Measurements from ENCODE around the gene SGPP2.

The SGPP2 gene

DNA sequence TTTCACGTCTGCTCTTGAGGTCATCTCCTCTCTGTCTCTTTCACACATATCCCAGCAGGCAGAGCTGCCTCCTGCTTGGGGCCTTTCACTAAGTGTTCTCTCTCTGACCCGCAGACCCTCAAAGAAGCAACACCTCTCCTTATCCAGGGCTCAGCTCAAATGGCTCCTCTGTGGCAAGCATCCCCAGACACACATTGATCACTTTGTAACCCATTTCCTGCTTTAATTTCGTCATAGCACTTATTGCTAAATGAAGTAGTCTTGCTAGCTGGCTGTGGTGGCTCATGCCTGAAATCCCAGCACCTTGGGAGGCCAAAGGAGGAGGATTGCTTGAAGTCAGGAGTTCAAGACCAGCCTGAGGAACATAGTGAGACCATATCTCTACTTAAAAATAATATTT lies 41.4 kb downstream of the SGPP2 start:
- DNase-seq (ENCODE audit: low read depth, low spot score): no peak

DNA sequence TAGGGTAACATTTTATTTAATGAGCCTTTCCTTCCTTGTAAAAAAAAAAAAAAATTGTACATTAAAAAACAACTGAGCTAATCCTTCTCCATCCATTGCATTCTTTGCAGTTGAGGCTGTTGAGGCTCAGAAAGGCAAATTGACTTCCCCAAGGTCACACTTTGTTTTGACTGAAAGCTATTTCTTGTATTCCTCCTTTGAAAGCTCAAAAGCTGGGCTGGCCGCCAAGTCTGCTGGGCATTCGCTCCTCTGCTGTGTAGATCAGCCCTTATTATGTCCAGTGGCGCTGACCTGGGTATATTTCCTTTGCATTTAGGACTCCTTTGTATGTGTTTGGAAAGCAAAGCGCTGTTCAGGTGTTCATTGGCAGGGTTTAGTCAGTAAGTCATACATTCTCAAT lies 44.0 kb downstream of the SGPP2 start:
- no peak for DNase-seq (ENCODE audit: low read depth, low spot score)

DNA sequence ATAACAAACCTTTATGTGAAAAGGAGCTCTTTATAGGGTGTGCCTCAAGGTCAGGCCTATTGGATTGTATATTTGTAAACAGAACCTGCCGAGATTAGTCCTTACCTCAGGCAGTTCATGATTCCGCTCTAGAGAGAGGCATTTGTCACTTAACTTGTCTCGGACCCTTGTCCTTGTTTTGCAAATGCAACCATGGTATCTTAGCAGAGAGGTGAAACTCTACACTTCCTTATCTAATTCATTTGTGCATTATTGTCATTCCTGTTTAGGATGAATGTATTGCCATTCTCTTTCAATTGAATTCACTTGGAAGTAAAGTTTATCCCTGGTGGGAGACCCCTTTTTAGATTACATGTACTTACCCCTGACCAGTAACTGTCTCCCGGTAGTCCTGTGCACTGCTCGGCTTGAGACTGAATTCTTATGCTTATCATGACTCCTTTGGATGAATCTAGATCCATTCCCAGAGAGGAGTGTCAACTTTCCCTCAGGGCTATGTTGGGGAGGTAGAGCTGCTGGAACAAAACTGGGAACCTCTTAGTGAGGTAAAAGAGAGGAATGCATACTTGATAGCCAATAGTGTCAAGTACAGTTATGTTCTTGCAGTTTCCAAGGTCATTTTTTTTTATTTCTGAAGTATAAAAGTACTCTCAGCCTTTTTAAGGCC lies 46.6 kb downstream of the SGPP2 start:
- DNase-seq (ENCODE audit: low read depth, low spot score): no peak

DNA sequence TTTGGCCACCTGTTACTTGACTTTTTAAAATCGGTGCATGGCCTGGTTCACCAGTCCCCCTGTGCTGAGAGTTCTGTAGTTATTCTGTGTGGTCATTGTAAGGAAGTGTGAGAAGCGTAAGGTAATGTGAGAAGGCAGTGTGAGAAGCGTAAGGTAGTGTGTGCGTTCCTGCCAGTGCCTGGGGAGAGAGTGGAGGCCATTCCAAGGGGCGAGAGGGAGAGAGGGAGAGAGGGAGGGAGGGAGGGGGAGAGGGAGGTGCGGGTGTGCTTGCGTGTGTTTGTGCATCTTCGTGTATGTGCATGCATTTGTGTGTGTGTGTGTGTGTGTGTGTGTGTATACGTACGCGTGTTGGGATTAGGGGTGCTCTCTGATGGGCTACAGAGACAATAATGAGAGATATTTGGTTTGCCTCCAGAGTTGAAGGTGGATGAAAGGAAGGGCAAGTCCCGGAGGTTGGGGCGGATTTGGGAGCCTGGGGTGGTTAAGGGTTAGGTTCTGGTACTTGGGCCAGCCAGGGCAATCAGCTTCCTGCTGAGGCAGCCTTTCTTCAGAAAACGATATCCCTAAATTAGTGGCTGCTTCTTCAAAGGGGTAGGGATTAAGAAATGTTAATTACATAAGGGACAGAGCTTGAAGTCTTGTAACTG lies 53.7 kb downstream of the SGPP2 start:
- DNase-seq (ENCODE audit: low read depth, low spot score): no peak

DNA sequence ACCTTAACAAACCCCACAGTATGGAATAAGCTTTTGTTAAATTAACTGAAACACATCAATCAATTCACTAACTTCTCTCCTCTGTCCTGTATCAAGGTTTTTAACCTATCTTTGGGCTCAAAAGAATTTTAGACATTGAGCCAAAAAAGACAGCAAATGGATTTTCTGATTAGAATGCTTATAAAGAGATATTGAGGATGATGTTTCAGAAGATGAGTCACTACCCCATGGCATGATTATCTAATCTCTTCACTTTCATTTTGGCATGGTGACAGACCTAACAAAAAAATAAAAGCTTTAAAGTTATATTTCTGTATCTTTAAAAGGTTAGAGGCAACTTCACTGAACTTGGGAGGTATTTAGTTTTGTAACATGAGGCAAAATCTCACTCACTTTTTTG lies 55.5 kb downstream of the SGPP2 start:
- no peak for DNase-seq (ENCODE audit: low read depth, low spot score)

DNA sequence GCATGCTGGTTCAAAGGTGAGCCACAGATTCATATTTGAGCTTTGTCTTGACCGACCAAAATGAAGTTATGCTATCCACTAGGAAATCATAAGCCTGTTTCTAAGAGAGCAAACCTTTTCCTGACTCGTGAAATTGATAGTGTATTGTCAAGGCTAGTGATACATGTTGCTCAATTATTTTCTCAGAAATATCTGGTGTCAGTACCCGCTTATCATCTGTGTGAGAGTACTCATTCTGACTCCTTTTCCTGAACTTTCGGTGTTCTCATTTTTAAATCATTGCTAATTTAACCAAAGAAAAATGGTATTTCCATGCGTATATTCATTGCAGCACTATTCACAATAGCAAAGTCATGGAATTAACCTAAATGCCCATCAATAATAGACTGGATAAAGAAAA lies 56.2 kb downstream of the SGPP2 start:
- DNase-seq (ENCODE audit: low read depth, low spot score): no peak

DNA sequence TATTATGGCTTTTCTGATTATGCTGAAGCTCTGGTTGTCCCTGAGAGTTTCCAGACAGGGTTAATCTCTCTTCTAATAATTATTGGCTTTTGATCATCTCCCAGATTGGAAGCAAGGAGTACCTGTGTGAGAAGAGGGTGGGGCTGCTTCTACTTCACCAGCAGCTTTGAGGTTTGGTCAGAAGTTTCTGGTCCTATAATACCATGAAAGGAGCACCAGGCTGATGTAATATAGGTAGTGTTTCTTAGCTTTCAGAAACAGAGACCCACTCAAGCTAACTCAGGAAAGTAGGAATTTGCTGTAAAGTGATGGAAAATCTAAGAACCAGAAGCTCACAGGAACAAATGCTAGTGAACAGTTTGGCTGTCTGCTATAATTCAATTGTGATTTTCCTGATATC lies 57.6 kb downstream of the SGPP2 start:
- no peak for DNase-seq (ENCODE audit: low read depth, low spot score)

DNA sequence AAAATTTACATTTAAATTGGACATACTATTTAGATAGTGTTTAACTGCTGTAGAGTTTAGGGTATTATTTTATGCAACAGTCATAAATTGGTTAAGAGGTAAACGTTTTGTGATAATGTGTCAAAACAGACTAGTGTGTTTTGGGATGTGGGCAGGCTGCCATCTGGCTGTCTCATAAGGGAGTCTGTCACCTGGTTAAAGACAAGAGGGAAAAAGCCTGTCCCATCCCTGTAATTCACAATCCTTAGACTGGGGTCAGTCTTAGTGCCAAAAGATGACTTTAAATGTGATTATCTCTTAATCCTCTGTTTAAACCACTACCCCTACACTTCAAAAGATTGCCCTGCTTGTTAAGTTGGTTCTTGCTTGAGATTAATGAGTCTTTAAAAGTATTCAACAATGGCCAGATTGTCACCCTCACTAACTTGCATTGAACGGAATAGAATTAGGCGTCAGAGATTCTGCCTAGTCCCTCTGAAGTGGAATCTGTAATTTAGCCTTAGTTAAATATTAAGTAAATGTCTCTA lies 59.2 kb downstream of the SGPP2 start:
- DNase-seq (ENCODE audit: low read depth, low spot score): no peak

DNA sequence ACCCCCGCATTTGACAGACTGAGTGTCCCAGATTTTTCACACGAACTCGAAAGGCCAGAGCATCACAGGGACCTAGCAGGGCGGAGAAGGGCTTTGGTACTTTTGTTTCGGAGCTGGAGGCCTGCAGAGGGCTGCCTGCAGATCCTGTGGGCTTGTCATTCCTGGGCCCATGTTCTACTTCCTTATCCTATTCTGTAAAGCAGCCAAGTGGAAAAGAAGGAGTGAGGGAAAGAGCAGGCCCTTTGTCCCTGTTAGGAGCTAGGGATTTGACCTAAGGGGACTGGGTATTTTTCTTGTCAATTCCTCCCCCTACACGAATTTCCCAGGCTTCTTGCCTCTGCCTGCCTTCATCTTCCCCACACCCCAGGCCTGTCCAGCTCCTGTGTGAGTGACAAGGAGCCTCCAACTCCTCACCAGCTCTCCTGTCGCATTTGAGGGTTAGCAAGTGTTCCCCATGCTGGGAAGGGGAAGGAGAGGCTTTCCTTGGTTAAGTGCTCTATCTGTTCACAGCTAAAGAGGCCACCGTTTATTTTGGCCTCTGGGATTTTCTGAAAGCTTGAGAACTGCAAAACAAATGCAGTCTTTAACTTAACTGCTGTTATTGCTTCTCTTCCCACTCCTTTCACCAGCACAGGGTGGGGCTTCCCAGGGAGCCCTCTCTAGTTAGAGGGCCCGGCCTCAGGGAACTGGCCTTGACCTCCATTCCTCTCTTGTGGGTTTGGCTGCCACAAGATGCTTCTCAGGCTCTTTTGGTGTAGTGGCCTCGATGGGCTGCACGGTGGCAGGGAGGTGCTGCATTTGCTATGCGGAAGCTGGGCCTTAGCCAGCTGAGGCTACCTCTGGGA lies 61.2 kb downstream of the SGPP2 start:
- DNase-seq (ENCODE audit: low read depth, low spot score): no peak

DNA sequence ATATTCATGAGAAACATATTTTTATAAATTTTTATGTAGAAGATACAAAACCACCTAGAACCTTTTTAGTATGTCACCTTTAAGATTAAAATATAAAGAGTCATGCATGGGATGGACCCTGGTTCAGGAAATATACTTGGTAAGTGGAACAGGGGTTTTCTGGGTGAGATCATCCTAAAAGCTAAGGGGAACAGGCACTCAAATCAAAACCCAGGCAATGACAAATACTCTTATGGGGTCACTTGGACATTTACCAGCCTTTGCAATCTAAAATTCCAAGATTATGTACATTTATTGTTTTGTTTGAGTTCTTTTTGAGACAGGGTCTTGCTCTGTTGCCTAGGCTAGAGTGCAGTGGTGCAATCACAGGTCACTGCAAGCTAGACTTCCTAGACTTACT lies 65.8 kb downstream of the SGPP2 start:
- DNase-seq (ENCODE audit: low read depth, low spot score): no peak

DNA sequence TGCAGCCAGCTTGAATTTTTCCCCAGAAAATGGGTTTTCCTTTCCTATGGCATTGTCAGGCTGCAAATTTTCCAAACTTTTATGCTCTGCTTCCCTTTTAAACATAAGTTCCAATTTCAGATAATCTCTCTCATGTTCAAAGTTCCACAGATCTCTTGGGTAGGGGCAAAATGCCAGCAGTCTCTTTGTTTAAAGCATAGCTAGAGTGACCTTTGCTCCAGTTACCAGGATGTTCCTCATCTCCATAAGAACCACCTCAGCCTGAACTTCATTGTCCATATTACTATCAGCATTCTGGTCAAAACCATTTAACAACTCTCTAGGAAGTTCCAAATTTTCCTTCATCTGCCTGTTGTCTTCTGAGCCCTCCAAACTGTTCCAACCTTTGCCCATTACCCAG lies 68.3 kb downstream of the SGPP2 start:
- DNase-seq (ENCODE audit: low read depth, low spot score): no peak

DNA sequence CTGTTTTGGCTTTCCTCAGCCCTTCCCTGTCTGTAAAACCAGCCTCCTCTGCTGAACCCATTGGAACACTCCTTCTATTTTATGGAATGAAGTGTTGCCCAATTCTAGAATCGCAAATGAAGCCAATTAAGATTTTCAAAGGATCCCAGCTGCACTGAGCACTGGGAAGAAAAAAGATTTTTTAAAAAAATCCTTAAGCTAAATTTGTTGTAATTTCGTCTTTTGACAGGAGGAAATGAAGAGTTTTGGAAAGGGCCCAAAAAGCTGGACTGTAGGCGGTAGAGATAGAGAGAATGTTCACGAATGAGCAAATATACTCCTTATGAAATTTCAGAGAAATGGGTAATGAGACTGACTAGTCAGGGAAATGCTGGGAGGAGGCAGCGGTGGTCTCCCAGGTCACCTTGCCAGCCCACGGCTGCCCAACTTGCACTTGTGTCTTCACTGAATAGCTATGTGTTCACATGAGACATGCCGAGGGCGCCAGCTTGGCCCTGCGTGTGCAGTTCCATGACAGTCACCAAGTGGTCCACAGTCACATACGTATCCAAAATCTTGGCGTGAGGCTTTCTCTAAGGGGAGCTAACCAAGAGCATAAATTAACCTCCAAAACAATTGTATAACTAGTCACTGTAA lies 69.9 kb downstream of the SGPP2 start:
- DNase-seq (ENCODE audit: low read depth, low spot score): no peak

DNA sequence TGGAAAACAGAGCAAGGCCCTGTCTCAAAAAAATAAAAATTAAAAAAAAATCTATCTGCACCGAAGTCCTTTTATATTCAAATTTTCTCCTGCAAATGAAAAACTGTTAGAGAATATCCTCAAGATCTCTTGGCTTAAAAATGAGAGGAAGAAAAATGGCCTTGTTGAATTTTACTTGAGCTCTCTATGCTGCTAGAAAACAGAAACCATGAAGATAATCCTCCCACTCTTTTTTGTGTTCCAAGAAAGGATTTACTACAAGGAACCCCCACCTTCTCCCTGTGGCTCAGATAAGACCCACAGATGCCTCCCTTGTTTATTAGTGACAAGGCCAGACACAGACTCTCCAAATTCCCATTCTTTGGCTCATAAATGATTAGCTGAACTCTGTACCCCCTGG lies 71.0 kb downstream of the SGPP2 start:
- no peak for DNase-seq (ENCODE audit: low read depth, low spot score)

DNA sequence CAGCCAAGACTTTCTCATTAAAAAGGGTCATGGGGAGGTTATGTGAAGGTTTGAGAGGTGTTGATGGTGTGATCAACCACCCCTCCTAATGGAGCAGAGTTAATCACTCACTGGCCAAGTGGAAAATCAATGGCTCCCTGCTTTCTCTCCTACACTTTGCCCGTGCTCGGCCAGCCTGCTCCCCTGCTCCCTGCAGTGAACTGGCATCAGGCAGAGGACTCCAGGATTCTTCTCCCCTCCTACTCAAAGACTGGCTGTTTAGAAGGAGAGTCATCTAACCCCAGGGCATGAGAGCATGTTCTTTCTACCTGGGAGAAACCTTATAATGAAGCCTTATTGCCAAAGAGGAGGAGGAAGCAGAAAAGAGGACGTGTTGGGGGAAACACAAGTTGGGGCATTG lies 74.9 kb downstream of the SGPP2 start:
- no peak for DNase-seq (ENCODE audit: low read depth, low spot score)

DNA sequence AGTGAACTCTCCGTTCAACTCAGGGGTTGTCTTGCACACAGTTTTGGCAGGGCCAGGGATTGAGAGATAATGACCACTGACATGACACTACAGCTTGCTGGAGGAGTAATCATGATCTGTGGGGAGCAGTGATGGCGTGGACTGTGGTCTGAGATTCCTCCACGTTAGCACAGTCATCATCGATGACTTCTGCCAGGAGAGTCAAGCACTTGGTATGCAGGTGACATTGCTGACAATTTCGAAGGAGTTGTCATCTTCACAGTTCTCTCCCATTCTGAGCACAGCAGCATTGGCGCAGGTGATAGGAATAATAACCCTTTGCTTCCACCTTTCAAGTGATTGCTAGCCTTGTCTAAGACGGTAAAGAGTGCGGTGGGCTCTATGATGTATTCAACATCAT lies 79.8 kb downstream of the SGPP2 start:
- DNase-seq (ENCODE audit: low read depth, low spot score): no peak

DNA sequence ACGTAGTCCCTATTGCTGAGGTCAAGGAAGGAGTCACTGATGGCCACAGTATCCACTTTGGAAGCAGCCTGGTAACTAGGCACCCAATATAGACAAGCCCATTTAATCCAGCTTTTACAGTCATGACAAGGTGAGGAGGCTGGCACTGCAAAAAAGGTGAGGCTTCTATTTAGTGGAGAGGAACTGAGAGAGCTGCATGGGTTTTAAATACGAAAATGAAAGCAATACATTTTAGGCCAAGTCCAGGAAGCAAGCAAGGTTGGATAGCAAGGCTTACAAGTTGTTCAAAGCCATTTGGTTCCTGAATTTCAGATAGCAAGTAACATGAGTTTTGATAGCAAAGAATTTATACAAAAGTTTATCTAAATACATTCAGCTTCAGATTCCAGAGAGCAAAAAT lies 80.4 kb downstream of the SGPP2 start:
- DNase-seq (ENCODE audit: low read depth, low spot score): no peak

DNA sequence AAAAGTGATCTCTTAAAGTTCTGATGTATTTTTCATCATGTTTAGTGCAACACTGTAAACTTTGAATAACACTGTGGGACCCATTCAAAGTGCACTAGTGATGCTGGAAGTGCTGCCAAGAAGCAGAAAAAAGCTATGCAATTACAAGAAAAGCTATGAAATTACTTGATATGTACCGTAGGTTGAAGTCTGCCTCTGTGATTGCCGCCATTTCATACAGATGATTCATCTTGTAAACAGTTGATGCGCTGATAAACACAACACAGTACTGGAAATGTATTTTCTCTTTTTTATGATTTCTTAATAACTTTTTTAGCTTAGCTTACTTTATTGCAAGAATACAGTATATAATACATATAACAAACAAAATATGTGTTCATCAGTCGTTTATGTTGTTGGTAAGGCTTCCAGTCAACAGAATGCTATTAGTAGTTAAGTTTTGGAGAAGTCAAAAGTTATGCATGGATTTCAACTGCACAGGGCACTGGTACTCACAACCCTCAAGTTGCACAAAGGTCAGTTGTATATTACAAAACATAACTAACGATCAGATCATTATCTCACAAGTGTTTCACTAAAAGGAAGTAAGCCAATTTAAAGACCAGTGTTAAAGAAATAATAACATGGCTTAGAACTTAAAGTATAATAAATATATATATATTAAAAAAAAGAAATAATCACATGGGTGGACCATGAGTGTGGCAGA lies 82.0 kb downstream of the SGPP2 start:
- DNase-seq (ENCODE audit: low read depth, low spot score): no peak

DNA sequence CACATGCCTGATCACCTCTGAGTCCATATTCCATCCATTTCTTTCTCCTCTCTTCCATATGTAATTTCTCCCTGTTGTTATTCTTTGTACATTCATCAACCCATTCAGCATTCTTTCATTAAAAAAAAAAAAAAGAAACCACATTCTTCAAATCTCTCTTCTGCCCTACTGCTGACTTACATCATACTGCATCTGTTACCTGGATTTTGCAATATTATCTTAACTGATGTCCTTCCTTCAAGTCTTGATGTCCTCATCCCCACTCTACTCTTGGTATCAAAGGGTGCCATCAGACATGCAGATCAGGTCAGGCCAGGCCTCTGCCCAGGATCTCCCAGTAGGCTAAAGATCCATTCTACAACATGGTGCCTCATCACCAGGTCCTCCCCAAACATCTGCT lies 90.6 kb downstream of the SGPP2 start:
- DNase-seq (ENCODE audit: low read depth, low spot score): no peak

DNA sequence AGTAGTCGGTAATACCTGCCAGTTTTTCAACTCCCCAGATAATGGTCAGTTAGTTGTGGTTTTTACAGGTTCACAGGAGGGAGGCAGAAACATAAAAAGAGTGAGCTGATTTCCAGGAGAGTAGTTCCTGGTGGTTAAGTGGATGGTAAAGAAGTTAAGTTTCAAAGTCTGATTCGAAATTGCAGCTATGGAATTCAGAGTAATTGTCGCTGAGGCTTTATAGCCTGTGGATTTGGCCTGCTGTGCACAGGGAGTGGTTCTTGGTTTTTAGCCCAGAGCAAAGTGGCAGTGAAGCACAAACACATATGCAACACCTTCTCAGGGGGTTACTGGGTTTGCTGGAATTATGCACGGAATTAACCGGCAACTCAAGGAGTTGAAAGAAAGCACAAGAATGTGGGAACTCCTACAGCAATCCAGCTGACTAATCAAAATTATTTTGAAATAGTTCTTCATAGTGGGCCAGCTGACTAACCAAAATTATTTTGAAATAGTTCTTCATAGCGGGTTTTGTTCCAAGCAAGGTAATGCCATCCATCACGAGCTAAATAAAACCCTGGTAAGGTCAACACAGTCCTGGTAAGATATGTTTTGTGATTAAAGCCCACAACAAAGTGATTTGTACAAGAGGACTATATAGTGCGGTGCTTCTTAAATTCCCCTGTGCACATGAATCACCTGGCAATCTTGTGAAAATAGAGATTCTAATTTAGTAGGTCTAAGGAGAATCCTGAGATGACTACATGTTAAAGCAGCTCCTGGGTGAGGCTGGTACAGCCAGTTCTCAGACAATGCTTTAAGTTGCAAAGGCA lies 94.4 kb downstream of the SGPP2 start:
- no peak for DNase-seq (ENCODE audit: low read depth, low spot score)

DNA sequence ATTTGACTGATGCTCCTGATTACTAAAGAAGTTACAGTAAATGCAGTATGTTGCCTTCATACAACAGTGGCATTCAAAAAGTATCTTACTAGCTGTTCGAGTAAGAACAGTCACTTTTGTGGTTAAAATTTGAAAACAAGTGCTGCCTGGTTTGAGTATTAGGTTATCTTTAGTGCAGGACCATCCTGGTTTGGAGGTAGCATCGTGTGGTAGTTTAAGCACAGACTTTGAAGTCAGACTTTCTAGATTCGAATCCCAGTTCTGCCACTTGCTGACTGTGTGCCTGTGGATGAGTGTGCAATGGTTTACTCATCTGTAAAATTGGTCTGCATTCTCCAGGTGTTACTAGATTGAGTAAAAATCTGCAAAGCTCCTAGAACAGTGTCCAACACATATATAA lies 96.8 kb downstream of the SGPP2 start:
- DNase-seq (ENCODE audit: low read depth, low spot score): no peak

DNA sequence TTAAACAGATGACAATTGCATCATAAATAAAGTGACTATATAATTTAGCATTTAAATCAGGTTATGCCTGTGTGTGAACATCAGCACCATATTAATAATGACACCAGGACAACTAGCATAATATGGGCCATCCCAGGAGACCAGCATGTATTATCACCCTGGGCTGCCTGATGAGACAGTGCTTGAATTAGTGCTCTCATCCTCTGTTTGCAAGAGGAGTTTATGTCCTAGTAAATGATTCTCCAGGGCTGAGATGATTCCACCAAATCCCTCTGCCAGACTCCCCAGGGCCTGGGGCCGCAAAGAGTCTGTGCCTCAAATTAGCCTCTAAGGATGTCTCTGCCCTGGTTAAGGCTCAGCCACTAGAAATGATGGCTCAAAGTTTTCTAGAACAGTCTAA lies 97.7 kb downstream of the SGPP2 start:
- DNase-seq (ENCODE audit: low read depth, low spot score): no peak
